Measurements from ENCODE around the gene NTM. TPM values are rescaled to one million over a fixed set of nuclear protein-coding genes. Genes with fewer than 3 reads are reported as not detected.

NTM gene
- total and polyA plus RNA-seq, 2 of the 8 experiments (the other 6 are each of a cell fraction or from before 2014, with no cell fraction given): 13.4 to 20.0 TPM

- no peaks in the 10 kb centered on the region for H3K36me3 ChIP-seq (ENCODE audit: control insufficient read depth in 2 of 4, insufficient read depth in 4 of 4, low read length in 3 of 4)
- no peak overlapping the region for H3K4me3 ChIP-seq (ENCODE audit: extremely low read depth in 1 of 4, insufficient read depth in 2 of 4, low read depth in 3 of 4, low read length in 4 of 4)
- no peaks in the 10 kb centered on the region for H3K79me2 ChIP-seq (ENCODE audit: control insufficient read depth in 1 of 2, insufficient read depth in 2 of 2, low read length in 2 of 2)
- FAIRE-seq (no peak), DNase-seq (ENCODE audit: low read depth in 1 of 2, low spot score in 2 of 2) (no peak)
- no peak overlapping the region for H3K56ac ChIP-seq (replicated peaks; ENCODE audit: insufficient read length, low read depth, low read length)
- H3K4me2 ChIP-seq (ENCODE audit: insufficient read depth in 1 of 2, low read depth in 2 of 2, low read length in 2 of 2): no peak overlapping the region
- peaks cover 0 to 4% (median under 1%) of the 10 kb centered on the region in 4 experiments; a peak in 3 of 7 replicates for H3K4me1 ChIP-seq (replicated peaks in 1 of 4; ENCODE audit: control insufficient read depth in 3 of 4, insufficient read depth in 4 of 4, low read length in 3 of 4)
- no peak overlapping the region for H2BK15ac ChIP-seq (ENCODE audit: low read length)
- no peak overlapping the region for H3K9ac ChIP-seq (replicated peaks in 1 of 4; ENCODE audit: extremely low read depth in 1 of 4, low read depth in 3 of 4, low read length in 3 of 4)
- no peak overlapping the region for H2AFZ ChIP-seq (ENCODE audit: low read length)
- POLR2A ChIA-PET (ENCODE audit: partially characterized antibody): no interaction called here
- WGBS, 2 experiments (ENCODE audit: extremely low coverage in 1 of 2, insufficient coverage in 1 of 2, insufficient read length in 1 of 2, insufficient replicate concordance in 2 of 2, low coverage in 1 of 2, low lambda C conversion rate in 2 of 2, missing lambda C conversion rate in 1 of 2): 95% methylated on average over 12 of the region's 12 CpGs; no CpG with 5 or more reads in 1 of the 2 experiments
- H3K27me3 ChIP-seq (replicated peaks in 1 of 4; ENCODE audit: control insufficient read depth in 3 of 4, extremely low read depth in 1 of 4, insufficient read depth in 3 of 4, low read length in 3 of 4): no peaks in the 10 kb centered on the region
- no peaks in the 10 kb centered on the region for H4K20me1 ChIP-seq (replicated peaks in 1 of 2; ENCODE audit: control insufficient read depth in 1 of 2, insufficient read depth in 2 of 2, low read length in 2 of 2)
- no peak overlapping the region for H2BK20ac ChIP-seq (ENCODE audit: low read length)
- H2BK120ac ChIP-seq (replicated peaks; ENCODE audit: low read depth, low read length): no peak overlapping the region
- no peak overlapping the region for H2AK5ac ChIP-seq (ENCODE audit: low read depth, low read length)
- H3K4ac ChIP-seq (replicated peaks; ENCODE audit: insufficient read length, low read depth, low read length): no peak overlapping the region
- H2BK12ac ChIP-seq (ENCODE audit: low read depth, low read length): no peak overlapping the region
- CTCF ChIA-PET (ENCODE audit: partially characterized antibody): interaction anchor here (0.7 to 2.4 kb wide), 12 partner anchors 9 to 241 kb away, joined by 3 to 16 read pairs (median 4); no protein-coding TSS in a partner anchor
- H3K18ac ChIP-seq (ENCODE audit: extremely low read depth, low read length): no peak overlapping the region
- no peak overlapping the region for H4K5ac ChIP-seq (ENCODE audit: insufficient read length, low read depth, low read length)
- H3K23ac ChIP-seq (ENCODE audit: insufficient read length): no peak overlapping the region
- no peaks in the 10 kb centered on the region for H3K79me1 ChIP-seq (ENCODE audit: low read depth, low read length)
- no peak overlapping the region; the same call in 1 of the 2 replicates for H4K8ac ChIP-seq (ENCODE audit: extremely low read depth, insufficient read depth, low read length)
- H3K23me2 ChIP-seq (ENCODE audit: low read depth, low read length): no peaks in the 10 kb centered on the region
- H3K9me3 ChIP-seq (ENCODE audit: insufficient read depth in 2 of 2, low read depth in 1 of 2, low read length in 1 of 2): no peaks in the 10 kb centered on the region
- no peak overlapping the region for H2BK5ac ChIP-seq (ENCODE audit: low read depth, low read length)
- no peak overlapping the region for H3K14ac ChIP-seq (ENCODE audit: insufficient read length)
- no peak overlapping the region for H4K91ac ChIP-seq (replicated peaks; ENCODE audit: insufficient read length, low read length)
- H3K27ac ChIP-seq (ENCODE audit: low read depth, low read length): no peak overlapping the region
- no peak for TF ChIP-seq RXRA (IDR thresholded peaks at IDR 0.05; ENCODE audit: insufficient read depth, low read depth, low read length)
- no peak for TF ChIP-seq BRCA1 (IDR thresholded peaks at IDR 0.05; ENCODE audit: low read depth, low read length)
- TF ChIP-seq CREB1 (IDR thresholded peaks at IDR 0.05): no peak
- no peak for TF ChIP-seq GTF2F1 (IDR thresholded peaks at IDR 0.05; ENCODE audit: borderline replicate concordance, low read depth, low read length)
- no peak for TF ChIP-seq JUND (IDR thresholded peaks at IDR 0.05; ENCODE audit: low read length)
- no peak for TF ChIP-seq SIRT6 (IDR thresholded peaks at IDR 0.05; ENCODE audit: low read length)
- no peak for TF ChIP-seq BACH1 (IDR thresholded peaks at IDR 0.05; ENCODE audit: low read length)
- no peak for TF ChIP-seq SP2 (IDR thresholded peaks at IDR 0.05; ENCODE audit: low read length)
- TF ChIP-seq JUN (IDR thresholded peaks at IDR 0.05; ENCODE audit: low read depth, low read length): no peak
- TF ChIP-seq YY1 (IDR thresholded peaks at IDR 0.05; ENCODE audit: low read depth, low read length): no peak
- TF ChIP-seq TEAD4 (IDR thresholded peaks at IDR 0.05; ENCODE audit: low read depth, low read length): no peak
- TF ChIP-seq TBP (IDR thresholded peaks at IDR 0.05; ENCODE audit: low read depth, low read length): no peak
- TF ChIP-seq NANOG (IDR thresholded peaks at IDR 0.05; ENCODE audit: insufficient read depth, low read depth, low read length, poor library complexity, severe bottlenecking): no peak
- TF ChIP-seq TCF12 (IDR thresholded peaks at IDR 0.05; ENCODE audit: low read depth, low read length): no peak
- no peak for TF ChIP-seq EZH2 (IDR thresholded peaks at IDR 0.05; ENCODE audit: low read depth, low read length, severe bottlenecking)
Measured at GRCh38 chr11:132137289-132137980, 767.0 kb downstream of the NTM start.
